ENCODE data around the gene PPP1R9B. TPM values are rescaled to one million over a fixed set of nuclear protein-coding genes. Genes with fewer than 3 reads are reported as not detected.

The PPP1R9B gene
- total RNA-seq, 2 donors from 2014 or later = 24.1 to 34.6 TPM

GRCh38 chr17:50090071-50090470, 60.4 kb downstream of the PPP1R9B start:
- no peak overlapping the region for H3K27ac Mint-ChIP-seq
- Histone ChIP-seq H3K27me3 (ENCODE audit: control insufficient read depth, insufficient read depth, low read length, poor library complexity, severe bottlenecking) (no peaks in the 10 kb centered on the region), H3K4me3 (ENCODE audit: low read length) (no peak overlapping the region), H3K9ac (ENCODE audit: extremely low read depth, low read length, poor library complexity, severe bottlenecking) (no peak overlapping the region), H3K9me3 (ENCODE audit: control insufficient read depth, low read length) (no peaks in the 10 kb centered on the region), H3K27ac (ENCODE audit: low read depth, low read length) (no peak overlapping the region), H3K36me3 (ENCODE audit: control insufficient read depth, insufficient read depth, low read length) (no peaks in the 10 kb centered on the region), H3K4me1 (ENCODE audit: control insufficient read depth, insufficient read depth, low read length) (no peaks in the 10 kb centered on the region)
- H3K4me1 Mint-ChIP-seq = peaks cover 6% of the 10 kb centered on the region
- no peaks in the 10 kb centered on the region for H3K36me3 Mint-ChIP-seq (ENCODE audit: low read depth)
- no peak overlapping the region for H3K4me3 Mint-ChIP-seq
- 84 to 93% methylated on average over 3 to 6 of the region's 6 CpGs for WGBS, 2 experiments (ENCODE audit: insufficient coverage in 1 of 2, insufficient read length in 1 of 2)
- no peaks in the 10 kb centered on the region for H3K9me3 Mint-ChIP-seq
- H3K27me3 Mint-ChIP-seq (ENCODE audit: insufficient read depth) = peaks cover 15% of the 10 kb centered on the region
- TF ChIP-seq, protein P1, sequence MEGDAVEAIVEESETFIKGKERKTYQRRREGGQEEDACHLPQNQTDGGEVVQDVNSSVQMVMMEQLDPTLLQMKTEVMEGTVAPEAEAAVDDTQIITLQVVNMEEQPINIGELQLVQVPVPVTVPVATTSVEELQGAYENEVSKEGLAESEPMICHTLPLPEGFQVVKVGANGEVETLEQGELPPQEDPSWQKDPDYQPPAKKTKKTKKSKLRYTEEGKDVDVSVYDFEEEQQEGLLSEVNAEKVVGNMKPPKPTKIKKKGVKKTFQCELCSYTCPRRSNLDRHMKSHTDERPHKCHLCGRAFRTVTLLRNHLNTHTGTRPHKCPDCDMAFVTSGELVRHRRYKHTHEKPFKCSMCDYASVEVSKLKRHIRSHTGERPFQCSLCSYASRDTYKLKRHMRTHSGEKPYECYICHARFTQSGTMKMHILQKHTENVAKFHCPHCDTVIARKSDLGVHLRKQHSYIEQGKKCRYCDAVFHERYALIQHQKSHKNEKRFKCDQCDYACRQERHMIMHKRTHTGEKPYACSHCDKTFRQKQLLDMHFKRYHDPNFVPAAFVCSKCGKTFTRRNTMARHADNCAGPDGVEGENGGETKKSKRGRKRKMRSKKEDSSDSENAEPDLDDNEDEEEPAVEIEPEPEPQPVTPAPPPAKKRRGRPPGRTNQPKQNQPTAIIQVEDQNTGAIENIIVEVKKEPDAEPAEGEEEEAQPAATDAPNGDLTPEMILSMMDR (conservative IDR thresholded peaks at IDR 0.05) = no peak
- no peak for DNase-seq

DNA sequence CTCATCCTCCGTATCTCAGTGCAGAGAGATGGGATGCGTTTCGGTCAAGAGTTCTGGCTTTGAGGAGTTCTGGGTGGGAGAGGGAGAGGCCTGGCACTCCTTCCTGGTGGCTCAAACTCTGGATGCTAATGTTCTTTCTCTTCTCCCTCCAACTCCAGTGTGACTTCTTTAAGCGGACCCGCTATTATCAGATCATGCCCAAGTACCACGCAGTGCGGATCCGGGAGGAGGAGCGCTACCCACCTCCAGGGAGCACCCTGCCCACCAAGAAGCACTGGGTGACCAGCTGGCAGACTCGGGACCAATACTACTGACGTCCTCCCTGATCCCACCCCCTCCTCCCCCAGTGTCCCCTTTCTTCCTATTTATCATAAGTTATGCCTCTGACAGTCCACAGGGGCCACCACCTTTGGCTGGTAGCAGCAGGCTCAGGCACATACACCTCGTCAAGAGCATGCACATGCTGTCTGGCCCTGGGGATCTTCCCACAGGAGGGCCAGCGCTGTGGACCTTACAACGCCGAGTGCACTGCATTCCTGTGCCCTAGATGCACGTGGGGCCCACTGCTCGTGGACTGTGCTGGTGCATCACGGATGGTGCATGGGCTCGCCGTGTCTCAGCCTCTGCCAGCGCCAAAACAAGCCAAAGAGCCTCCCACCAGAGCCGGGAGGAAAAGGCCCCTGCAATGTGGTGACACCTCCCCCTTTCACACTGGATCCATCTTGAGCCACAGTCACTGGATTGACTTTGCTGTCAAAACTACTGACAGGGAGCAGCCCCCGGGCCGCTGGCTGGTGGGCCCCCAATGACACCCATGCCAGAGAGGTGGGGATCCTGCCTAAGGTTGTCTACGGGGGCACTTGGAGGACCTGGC, 61.3 kb downstream of the PPP1R9B start:
- TF ChIP-seq, protein P1 (conservative IDR thresholded peaks at IDR 0.05) = no peak
- Histone ChIP-seq H3K9ac (ENCODE audit: extremely low read depth, low read length, poor library complexity, severe bottlenecking) (no peak overlapping the region), H3K27ac (ENCODE audit: low read depth, low read length) (no peak overlapping the region), H3K4me1 (ENCODE audit: control insufficient read depth, insufficient read depth, low read length) (no peaks in the 10 kb centered on the region), H3K9me3 (ENCODE audit: control insufficient read depth, low read length) (no peaks in the 10 kb centered on the region), H3K4me3 (ENCODE audit: low read length) (no peak overlapping the region), H3K27me3 (ENCODE audit: control insufficient read depth, insufficient read depth, low read length, poor library complexity, severe bottlenecking) (no peaks in the 10 kb centered on the region), H3K36me3 (ENCODE audit: control insufficient read depth, insufficient read depth, low read length) (no peaks in the 10 kb centered on the region)
- Mint-ChIP-seq H3K4me3 (no peak overlapping the region), H3K4me1 (no peaks in the 10 kb centered on the region), H3K9me3 (no peaks in the 10 kb centered on the region), H3K36me3 (ENCODE audit: low read depth) (no peaks in the 10 kb centered on the region), H3K27ac (no peak overlapping the region), H3K27me3 (ENCODE audit: insufficient read depth) (peaks cover 15% of the 10 kb centered on the region)
- WGBS, 2 experiments (ENCODE audit: insufficient coverage in 1 of 2, insufficient read length in 1 of 2) = 87 to 90% methylated on average over 22 to 25 of the region's 25 CpGs
- no peak for DNase-seq

DNA sequence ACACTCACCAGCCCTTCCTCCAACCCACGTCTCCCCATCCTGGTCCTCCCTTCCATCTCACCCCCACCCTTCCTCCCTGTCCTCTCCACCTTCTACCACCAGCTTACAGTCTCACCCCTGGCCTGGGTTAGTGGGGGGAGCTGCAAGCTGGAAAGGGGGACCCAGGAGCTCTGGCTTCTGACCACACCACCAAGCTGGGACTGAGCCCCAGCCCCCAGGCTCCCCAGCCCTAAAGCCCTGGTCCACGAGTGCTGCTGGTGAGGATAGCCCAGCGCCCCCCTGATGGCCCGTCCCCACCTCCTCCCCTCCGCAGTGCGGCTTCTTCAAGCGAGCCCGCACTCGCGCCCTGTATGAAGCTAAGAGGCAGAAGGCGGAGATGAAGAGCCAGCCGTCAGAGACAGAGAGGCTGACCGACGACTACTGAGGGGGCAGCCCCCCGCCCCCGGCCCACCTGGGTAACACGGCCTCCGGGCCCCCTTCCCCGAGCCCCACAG, 62.5 kb downstream of the PPP1R9B start:
- no peaks in the 10 kb centered on the region for H3K9me3 Mint-ChIP-seq
- TF ChIP-seq, protein P1 (conservative IDR thresholded peaks at IDR 0.05) = no peak
- H3K36me3 Mint-ChIP-seq (ENCODE audit: low read depth) = no peaks in the 10 kb centered on the region
- peaks cover 15% of the 10 kb centered on the region for H3K27me3 Mint-ChIP-seq (ENCODE audit: insufficient read depth)
- no peak overlapping the region for H3K9ac ChIP-seq (ENCODE audit: extremely low read depth, low read length, poor library complexity, severe bottlenecking)
- no peak overlapping the region for H3K4me3 ChIP-seq (ENCODE audit: low read length)
- no peaks in the 10 kb centered on the region for H3K27me3 ChIP-seq (ENCODE audit: control insufficient read depth, insufficient read depth, low read length, poor library complexity, severe bottlenecking)
- no peak overlapping the region for H3K27ac ChIP-seq (ENCODE audit: low read depth, low read length)
- WGBS, 2 experiments (ENCODE audit: insufficient coverage in 1 of 2, insufficient read length in 1 of 2) = 94% methylated on average over 9 to 19 of the region's 19 CpGs
- H3K4me1 ChIP-seq (ENCODE audit: control insufficient read depth, insufficient read depth, low read length) = no peaks in the 10 kb centered on the region
- no peaks in the 10 kb centered on the region for H3K36me3 ChIP-seq (ENCODE audit: control insufficient read depth, insufficient read depth, low read length)
- H3K4me1 Mint-ChIP-seq = no peaks in the 10 kb centered on the region
- no peaks in the 10 kb centered on the region for H3K9me3 ChIP-seq (ENCODE audit: control insufficient read depth, low read length)
- no peak for DNase-seq
- no peak overlapping the region for H3K27ac Mint-ChIP-seq
- no peak overlapping the region for H3K4me3 Mint-ChIP-seq
